AG04450 (cell line): Measurements from ENCODE around the gene PROZ. TPM values are rescaled to one million over a fixed set of nuclear protein-coding genes. Genes with fewer than 3 reads are reported as not detected.

Experiments used
- CTCF ChIA-PET: fragments of 300-600, 350-600 bp; formaldehyde crosslinking; extraction: SDS; loops from one replicate; lab custom pipeline; 2022; ENCODE audit warnings: antibody characterized with exemption, inconsistent platforms; lab: Charles Lee
- POLR2A ChIA-PET: fragments of 350-600 bp; formaldehyde crosslinking; extraction: SDS; loops from one replicate; lab custom pipeline; 2021; ENCODE audit warnings: antibody characterized with exemption, inconsistent platforms; lab: Yijun Ruan, JAX
- DNase-seq: peaks from one replicate; pipeline ENCODE4 v3.0.0-alpha.2; 2011; ENCODE audit warnings: low read depth, low spot score
- H3K27ac ChIP-seq: one replicate; pipeline ENCODE4 v1.5.1; 2012; ENCODE audit warnings: low read depth, low read length, control low read depth
- H3K27me3 ChIP-seq: one replicate; pipeline ENCODE4 v1.6.0; 2012; ENCODE audit warnings: low read length; ENCODE audit not compliant: control insufficient read depth, insufficient read depth
- H3K4me3 ChIP-seq: 2 replicates; pipeline ENCODE4 v1.5.1; 2011; ENCODE audit warnings: mild to moderate bottlenecking, low read depth, low read length, control low read depth
- H3K9me3 ChIP-seq: 2 replicates; pipeline ENCODE4 v1.5.1; 2012; ENCODE audit warnings: low read length; ENCODE audit not compliant: control insufficient read depth, insufficient read depth
- CTCF ChIP-seq: IDR thresholded peaks from 2 replicates; pipeline ENCODE4 v1.5.1; 2011; ENCODE audit warnings: low read depth, low read length, control low read depth, inconsistent platforms
- polyA plus RNA-seq: library from polyadenylated mRNA; depleted of rRNA; stranded (reverse); fragments of >200 nt; gene quantifications from 2 replicates; pipeline ENCODE4 v1.2.3, GENCODE V29; 2011

PROZ gene
- polyA plus RNA-seq, 1 experiment = not detected

GRCh38 chr13:113166266-113166665 is 7.8 kb downstream of the PROZ start:
- TF ChIP-seq CTCF = no peak
- DNase-seq = no peak
- peaks cover 4% of the 10 kb centered on the region for H3K27me3 ChIP-seq
- 0 out of 2 replicates have a peak, but pooled peaks cover 2% of the 10 kb centered on the region for H3K9me3 ChIP-seq
- CTCF ChIA-PET = no interaction called here
- no peak overlapping the region for H3K27ac ChIP-seq
- no peak overlapping the region for H3K4me3 ChIP-seq
- POLR2A ChIA-PET = interaction anchor here (0.6 kb wide), 1 partner anchor 43 kb away, joined by 4 read pairs; no protein-coding TSS in a partner anchor

GRCh38 chr13:113166681-113167080 is 8.2 kb downstream of the PROZ start:
- Histone ChIP-seq H3K9me3 (peaks cover 2% of the 10 kb centered on the region; the same call in 1 of the 2 replicates), H3K27ac (no peak overlapping the region), H3K27me3 (peaks cover 4% of the 10 kb centered on the region), H3K4me3 (no peak overlapping the region)
- no peak for DNase-seq
- TF ChIP-seq CTCF = no peak
- POLR2A ChIA-PET = interaction anchor here (0.6 kb wide), 1 partner anchor 42 kb away, joined by 4 read pairs; no protein-coding TSS in a partner anchor
- CTCF ChIA-PET = no interaction called here

GRCh38 chr13:113167155-113167554 is 8.7 kb downstream of the PROZ start:
- CTCF ChIA-PET = no interaction called here
- no peak for TF ChIP-seq CTCF
- peaks cover 4% of the 10 kb centered on the region for H3K27me3 ChIP-seq
- H3K9me3 ChIP-seq = peaks cover 2% of the 10 kb centered on the region; the same call in 1 of the 2 replicates
- POLR2A ChIA-PET = interaction anchor here (1.0 kb wide), 1 partner anchor 42 kb away, joined by 3 read pairs; the partner anchor contains the start of gene CUL4A
- DNase-seq = no peak
- no peak overlapping the region for H3K4me3 ChIP-seq
- no peak overlapping the region for H3K27ac ChIP-seq

GRCh38 chr13:113167575-113167974 is 9.1 kb downstream of the PROZ start:
- H3K27ac ChIP-seq = no peak overlapping the region
- no peak for TF ChIP-seq CTCF
- peaks cover 2% of the 10 kb centered on the region; the same call in 1 of the 2 replicates for H3K9me3 ChIP-seq
- CTCF ChIA-PET = no interaction called here
- no peak overlapping the region for H3K4me3 ChIP-seq
- H3K27me3 ChIP-seq = peaks cover 4% of the 10 kb centered on the region
- POLR2A ChIA-PET = interaction anchor here (1.0 kb wide), 1 partner anchor 41 kb away, joined by 3 read pairs; the partner anchor contains the start of gene CUL4A
- no peak for DNase-seq

GRCh38 chr13:113168211-113168610 is 9.8 kb downstream of the PROZ start:
- ChIA-PET POLR2A (interaction anchor here (1.0 kb wide), 1 partner anchor 41 kb away, joined by 3 read pairs; the partner anchor contains the start of gene CUL4A), CTCF (no interaction called here)
- Histone ChIP-seq H3K9me3 (peaks cover 2% of the 10 kb centered on the region; the same call in 1 of the 2 replicates), H3K27ac (no peak overlapping the region), H3K4me3 (no peak overlapping the region), H3K27me3 (peaks cover 2% of the 10 kb centered on the region)
- DNase-seq = no peak
- no peak for TF ChIP-seq CTCF
